H1 (cell line): Measurements from ENCODE around the gene PID1. TPM values are rescaled to one million over a fixed set of nuclear protein-coding genes. Genes with fewer than 3 reads are reported as not detected.

ENCODE experiments used
- CTCF ChIA-PET: fragments of 300-600 bp; sonication (Branson Sonifier 250); formaldehyde crosslinking; loops from one replicate; lab custom pipeline; 2021; ENCODE audit not compliant: partially characterized antibody; lab: Charles Lee
- POLR2A ChIA-PET: fragments of 300-600 bp; sonication (Branson Sonifier 250); formaldehyde crosslinking; loops from one replicate; lab custom pipeline; 2021; ENCODE audit warnings: inconsistent platforms; ENCODE audit not compliant: partially characterized antibody; lab: Charles Lee
- DNase-seq, 2 experiments: peaks; one replicate each; pipeline versions ENCODE4 v3.0.0 to v3.0.0-alpha.2; 2010 to 2022; ENCODE audit warnings: low spot score in 2 of 2, low read depth in 1 of 2, mixed read lengths in 1 of 2
- FAIRE-seq: peaks from 2 replicates; lab custom pipeline; 2011; peaks lifted over from hg19 to GRCh38; lab: Jason Lieb, UNC
- H2AFZ ChIP-seq: 2 replicates; pipeline ENCODE4 v1.8.1; 2012; ENCODE audit warnings: low read length, inconsistent platforms
- H2AK5ac ChIP-seq: 2 replicates; pipeline ENCODE4 v1.6.1; 2013; ENCODE audit warnings: low read depth, low read length
- H2BK120ac ChIP-seq: replicated peaks from 2 replicates; pipeline ENCODE3; 2013; ENCODE audit warnings: low read depth, low read length, inconsistent platforms
- H2BK12ac ChIP-seq: 2 replicates; pipeline ENCODE4 v1.6.1; 2013; ENCODE audit warnings: low read depth, low read length
- H2BK15ac ChIP-seq: 2 replicates; pipeline ENCODE4 v1.6.1; 2013; ENCODE audit warnings: low read length
- H2BK20ac ChIP-seq: 2 replicates; pipeline ENCODE4 v1.6.1; 2013; ENCODE audit warnings: low read length
- H2BK5ac ChIP-seq: 2 replicates; pipeline ENCODE4 v1.6.1; 2013; ENCODE audit warnings: low read depth, low read length
- H3K14ac ChIP-seq: 2 replicates; pipeline ENCODE4 v1.6.1; 2013; ENCODE audit warnings: inconsistent platforms; ENCODE audit not compliant: insufficient read length
- H3K18ac ChIP-seq: 2 replicates; pipeline ENCODE4 v1.6.1; 2013; ENCODE audit warnings: low read length; ENCODE audit errors: extremely low read depth
- H3K23ac ChIP-seq: 2 replicates; pipeline ENCODE4 v1.6.1; 2013; ENCODE audit warnings: inconsistent platforms; ENCODE audit not compliant: insufficient read length
- H3K23me2 ChIP-seq: 2 replicates; pipeline ENCODE4 v1.6.1; 2013; ENCODE audit warnings: low read depth, low read length
- H3K27ac ChIP-seq: 2 replicates; pipeline ENCODE4 v1.6.1; 2011; ENCODE audit warnings: low read depth, low read length, inconsistent platforms
- H3K27me3 ChIP-seq, 4 experiments: replicated peaks in 1 of 4; 1 replicate in 1 of 4; 2 replicates in 3 of 4; pipeline versions ENCODE4 v1.6.1 to v1.8.1; 2011 to 2013; ENCODE audit warnings: low read length in 3 of 4, mild to moderate bottlenecking in 3 of 4, inconsistent platforms in 2 of 4, mixed read lengths in 2 of 4, moderate library complexity in 1 of 4; ENCODE audit not compliant: control insufficient read depth in 3 of 4, insufficient read depth in 3 of 4; ENCODE audit errors: extremely low read depth in 1 of 4
- H3K36me3 ChIP-seq, 4 experiments: 2 replicates each; pipeline versions ENCODE4 v1.6.1 to v1.8.1; 2011 to 2013; ENCODE audit warnings: mild to moderate bottlenecking in 4 of 4, low read length in 3 of 4, moderate library complexity in 2 of 4, control low read depth in 1 of 4, inconsistent platforms in 1 of 4; ENCODE audit not compliant: insufficient read depth in 4 of 4, control insufficient read depth in 2 of 4
- H3K4ac ChIP-seq: replicated peaks from 2 replicates; pipeline ENCODE3; 2013; ENCODE audit warnings: low read length, low read depth, mixed read lengths, inconsistent platforms; ENCODE audit not compliant: insufficient read length
- H3K4me1 ChIP-seq, 4 experiments: replicated peaks in 1 of 4; 1 replicate in 1 of 4; 2 replicates in 3 of 4; pipeline versions ENCODE4 v1.6.1 to v1.8.1; 2011 to 2013; ENCODE audit warnings: low read length in 3 of 4, inconsistent platforms in 2 of 4, mixed read lengths in 1 of 4; ENCODE audit not compliant: insufficient read depth in 4 of 4, control insufficient read depth in 3 of 4
- H3K4me2 ChIP-seq, 2 experiments: 2 replicates each; pipeline versions ENCODE4 v1.6.1 to v1.8.1; 2011 to 2013; ENCODE audit warnings: low read depth in 2 of 2, low read length in 2 of 2, control low read depth in 1 of 2, inconsistent platforms in 1 of 2, mild to moderate bottlenecking in 1 of 2; ENCODE audit not compliant: insufficient read depth in 1 of 2
- H3K4me3 ChIP-seq, 4 experiments: fragments of 200-600, 300-600 bp in 1 of 4; sonication (generic), shearing (Covaris generic), sonication (Bioruptor Twin) in 1 of 4; 2 replicates each; pipeline versions ENCODE4 v1.5.1 to v1.8.1; 2011 to 2016; ENCODE audit warnings: low read length in 4 of 4, low read depth in 3 of 4, control low read depth in 2 of 4, inconsistent platforms in 2 of 4, mild to moderate bottlenecking in 2 of 4, mixed read lengths in 1 of 4, moderate library complexity in 1 of 4; ENCODE audit not compliant: insufficient read depth in 2 of 4; ENCODE audit errors: extremely low read depth in 1 of 4
- H3K56ac ChIP-seq: replicated peaks from 2 replicates; pipeline ENCODE3; 2013; ENCODE audit warnings: low read depth, mild to moderate bottlenecking, mixed read lengths, low read length, inconsistent platforms; ENCODE audit not compliant: insufficient read length
- H3K79me1 ChIP-seq: 2 replicates; pipeline ENCODE4 v1.6.1; 2013; ENCODE audit warnings: low read depth, low read length, control low read depth
- H3K79me2 ChIP-seq, 2 experiments: 2 replicates each; pipeline versions ENCODE4 v1.6.1 to v1.8.1; 2012 to 2013; ENCODE audit warnings: low read length in 2 of 2, mild to moderate bottlenecking in 2 of 2, inconsistent platforms in 1 of 2; ENCODE audit not compliant: insufficient read depth in 2 of 2, control insufficient read depth in 1 of 2
- H3K9ac ChIP-seq, 4 experiments: replicated peaks in 1 of 4; 1 replicate in 1 of 4; 2 replicates in 3 of 4; pipeline versions ENCODE4 v1.6.1 to v1.8.1; 2011 to 2013; ENCODE audit warnings: low read depth in 3 of 4, low read length in 3 of 4, control low read depth in 2 of 4, mild to moderate bottlenecking in 2 of 4, moderate library complexity in 2 of 4, inconsistent platforms in 1 of 4; ENCODE audit errors: extremely low read depth in 1 of 4
- H3K9me3 ChIP-seq, 2 experiments: 2 replicates each; pipeline versions ENCODE4 v1.6.1 to v1.8.1; 2012 to 2013; ENCODE audit warnings: mild to moderate bottlenecking in 2 of 2, moderate library complexity in 2 of 2, control low read depth in 1 of 2, inconsistent platforms in 1 of 2, low read depth in 1 of 2, low read length in 1 of 2, mixed read lengths in 1 of 2; ENCODE audit not compliant: insufficient read depth in 2 of 2
- H4K20me1 ChIP-seq, 2 experiments: replicated peaks in 1 of 2; 2 replicates each; pipeline versions ENCODE3 to v1.8.1; 2011 to 2013; ENCODE audit warnings: inconsistent platforms in 2 of 2, low read length in 2 of 2, mild to moderate bottlenecking in 1 of 2; ENCODE audit not compliant: insufficient read depth in 2 of 2, control insufficient read depth in 1 of 2
- H4K5ac ChIP-seq: 2 replicates; pipeline ENCODE4 v1.6.1; 2013; ENCODE audit warnings: low read length, low read depth, mixed read lengths, inconsistent platforms; ENCODE audit not compliant: insufficient read length
- H4K8ac ChIP-seq: 2 replicates; pipeline ENCODE4 v1.8.0; 2013; ENCODE audit warnings: mild to moderate bottlenecking, moderate library complexity, low read length, inconsistent platforms; ENCODE audit not compliant: insufficient read depth; ENCODE audit errors: extremely low read depth
- H4K91ac ChIP-seq: replicated peaks from 2 replicates; pipeline ENCODE3; 2013; ENCODE audit warnings: low read length, mixed read lengths, inconsistent platforms; ENCODE audit not compliant: insufficient read length
- ASH2L ChIP-seq: fragments of 200-600, 300-600 bp; sonication (generic); IDR thresholded peaks from one replicate; pipeline ENCODE4 v1.7.1; 2017; ENCODE audit warnings: low read length
- BCL11A ChIP-seq, 2 experiments: IDR thresholded peaks; one replicate each; pipeline ENCODE4 v1.6.1; 2011; ENCODE audit warnings: low read depth in 2 of 2, low read length in 2 of 2, mild to moderate bottlenecking in 2 of 2
- CEBPB ChIP-seq: IDR thresholded peaks from 2 replicates; pipeline ENCODE4 v1.6.1; 2012; ENCODE audit warnings: low read depth, low read length
- CHD1 ChIP-seq: IDR thresholded peaks from 2 replicates; pipeline ENCODE4 v1.6.1; 2012; ENCODE audit warnings: low read depth, low read length, improper control_type of control experiment
- CTBP2 ChIP-seq: IDR thresholded peaks from 2 replicates; pipeline ENCODE4 v1.7.0; 2011; ENCODE audit warnings: borderline replicate concordance, mild to moderate bottlenecking, moderate library complexity, mixed read lengths, low read length; ENCODE audit not compliant: insufficient read depth, insufficient read length
- FOSL1 ChIP-seq: IDR thresholded peaks from 2 replicates; pipeline ENCODE4 v1.6.1; 2011; ENCODE audit warnings: mild to moderate bottlenecking, low read depth, low read length, moderate library complexity; ENCODE audit not compliant: insufficient read depth
- GABPA ChIP-seq: IDR thresholded peaks from 2 replicates; pipeline ENCODE4 v1.6.1; 2011; ENCODE audit warnings: mild to moderate bottlenecking, low read length, moderate library complexity, borderline replicate concordance; ENCODE audit not compliant: insufficient read depth
- JUND ChIP-seq: IDR thresholded peaks from 2 replicates; pipeline ENCODE4 v1.6.1; 2011; ENCODE audit warnings: mild to moderate bottlenecking, improper control_type of control experiment, low read length
- POLR2AphosphoS5 ChIP-seq: IDR thresholded peaks from 2 replicates; pipeline ENCODE4 v1.6.1; 2011; ENCODE audit warnings: low read depth, low read length
- SIRT6 ChIP-seq: IDR thresholded peaks from one replicate; pipeline ENCODE4 v1.7.1; 2012; ENCODE audit warnings: low read length, inconsistent platforms
- SP1 ChIP-seq: IDR thresholded peaks from 2 replicates; pipeline ENCODE4 v1.6.1; 2011; ENCODE audit warnings: low read depth, low read length
- SRF ChIP-seq: IDR thresholded peaks from 2 replicates; pipeline ENCODE4 v1.6.1; 2011; ENCODE audit warnings: mild to moderate bottlenecking, low read depth, low read length, moderate library complexity
- YY1 ChIP-seq: IDR thresholded peaks from 2 replicates; pipeline ENCODE4 v1.6.1; 2011; ENCODE audit warnings: low read depth, mild to moderate bottlenecking, low read length
- ZNF274 ChIP-seq: IDR thresholded peaks from 2 replicates; pipeline ENCODE4 v1.7.0; 2012; ENCODE audit warnings: low read length, borderline replicate concordance; ENCODE audit errors: extremely low read depth
- polyA plus RNA-seq, 7 experiments: library from polyadenylated mRNA; depleted of rRNA in 3 of 7; stranded (reverse) in 5 of 7; unstranded in 2 of 7; fragments of >200 nt in 5 of 7; fragments of 200-250 nt in 2 of 7; gene quantifications; 1 replicate in 5 of 7; 2 replicates in 1 of 7; 4 replicates in 1 of 7; pipeline versions ENCODE4 v1.2.1 to v1.2.3, GENCODE V29; 2011 to 2013; ENCODE audit warnings: missing spikeins in 2 of 7, mixed read lengths in 2 of 7
- total RNA-seq: library from RNA; stranded (reverse); fragmentation: NEBNext Ultra II Directional; extraction: Animal tissue kit (Norgen Biotek cat#: 25700); gene quantifications from 2 replicates; pipeline ENCODE4 v1.2.1, GENCODE V29; 2021
- TF ChIP-seq, protein P1 (sequence below): IDR thresholded peaks from 2 replicates; pipeline ENCODE4 v1.6.1; 2012; ENCODE audit warnings: inconsistent platforms
- TF ChIP-seq, protein P2 (sequence below): IDR thresholded peaks from 2 replicates; pipeline ENCODE4 v1.6.1; 2011; ENCODE audit warnings: low read length, improper control_type of control experiment

The PID1 gene
- total and polyA plus RNA-seq, 2 of the 8 experiments (the other 6 are each of a cell fraction or from before 2014, with no cell fraction given): 1.5 to 3.3 TPM

DNA sequence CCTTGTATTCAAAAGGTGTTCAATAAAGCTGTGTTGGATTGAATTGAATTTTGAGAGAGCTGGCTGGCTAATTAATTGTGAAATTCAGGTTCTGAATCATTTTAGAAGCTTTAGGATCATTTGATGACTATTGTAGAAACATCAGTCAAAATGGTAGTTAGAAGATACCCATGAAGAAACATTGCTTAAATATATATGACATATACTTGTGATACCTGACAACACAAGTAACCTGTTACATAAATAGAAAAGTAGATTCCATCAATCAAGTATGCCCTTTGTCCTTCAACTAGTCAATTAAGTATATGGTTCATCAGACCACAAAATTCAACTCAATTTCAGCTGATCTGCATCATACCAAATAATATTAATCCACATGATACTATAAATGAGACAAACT is 185.6 kb downstream of the PID1 start:
- H2BK120ac ChIP-seq: no peak overlapping the region
- no peak overlapping the region for H2AFZ ChIP-seq
- H3K4me3 ChIP-seq: no peak overlapping the region
- FAIRE-seq (no peak), DNase-seq (no peak)
- H3K23me2 ChIP-seq: no peaks in the 10 kb centered on the region
- no peak overlapping the region for H3K9ac ChIP-seq
- H2BK15ac ChIP-seq: no peak overlapping the region
- POLR2A ChIA-PET: no interaction called here
- H3K56ac ChIP-seq: no peak overlapping the region
- H2BK12ac ChIP-seq: no peak overlapping the region
- H3K14ac ChIP-seq: no peak overlapping the region
- no peak overlapping the region for H4K8ac ChIP-seq
- no peak overlapping the region for H2BK20ac ChIP-seq
- no peak overlapping the region for H4K91ac ChIP-seq
- CTCF ChIA-PET: no interaction called here
- H3K27ac ChIP-seq: no peak overlapping the region
- TF ChIP-seq CHD1 (no peak), JUND (no peak), FOSL1 (no peak), YY1 (no peak), SRF (no peak), CEBPB (no peak), BCL11A (IDR thresholded peaks at IDR 0.05; ENCODE audit: low read depth in 2 of 2, low read length in 2 of 2) (no peak), POLR2AphosphoS5 (no peak), ASH2L (no peak), SIRT6 (no peak), ZNF274 (no peak), GABPA (no peak), CTBP2 (no peak), SP1 (no peak)
- TF ChIP-seq, protein P1, sequence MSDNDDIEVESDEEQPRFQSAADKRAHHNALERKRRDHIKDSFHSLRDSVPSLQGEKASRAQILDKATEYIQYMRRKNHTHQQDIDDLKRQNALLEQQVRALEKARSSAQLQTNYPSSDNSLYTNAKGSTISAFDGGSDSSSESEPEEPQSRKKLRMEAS: no peak
- TF ChIP-seq, protein P2, sequence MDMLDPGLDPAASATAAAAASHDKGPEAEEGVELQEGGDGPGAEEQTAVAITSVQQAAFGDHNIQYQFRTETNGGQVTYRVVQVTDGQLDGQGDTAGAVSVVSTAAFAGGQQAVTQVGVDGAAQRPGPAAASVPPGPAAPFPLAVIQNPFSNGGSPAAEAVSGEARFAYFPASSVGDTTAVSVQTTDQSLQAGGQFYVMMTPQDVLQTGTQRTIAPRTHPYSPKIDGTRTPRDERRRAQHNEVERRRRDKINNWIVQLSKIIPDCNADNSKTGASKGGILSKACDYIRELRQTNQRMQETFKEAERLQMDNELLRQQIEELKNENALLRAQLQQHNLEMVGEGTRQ: no peak
- H3K23ac ChIP-seq: no peak overlapping the region
- no peak overlapping the region for H4K5ac ChIP-seq
- no peak overlapping the region for H2AK5ac ChIP-seq
- H3K18ac ChIP-seq: no peak overlapping the region
- H3K36me3 ChIP-seq: no peaks in the 10 kb centered on the region
- H3K27me3 ChIP-seq: no peaks in the 10 kb centered on the region
- no peaks in the 10 kb centered on the region for H3K4me1 ChIP-seq
- no peaks in the 10 kb centered on the region for H3K79me2 ChIP-seq
- H3K79me1 ChIP-seq: no peaks in the 10 kb centered on the region
- no peak overlapping the region for H3K4ac ChIP-seq
- H4K20me1 ChIP-seq: no peaks in the 10 kb centered on the region
- no peak overlapping the region for H2BK5ac ChIP-seq
- no peaks in the 10 kb centered on the region for H3K9me3 ChIP-seq
- H3K4me2 ChIP-seq: no peak overlapping the region
